Measurements from ENCODE around the gene VHLL.

VHLL gene

GRCh38 chr1:156291226-156292061 lies 7.7 kb downstream of the VHLL start:
- DNase-seq (ENCODE audit: low spot score): peak; percentile 95

DNA sequence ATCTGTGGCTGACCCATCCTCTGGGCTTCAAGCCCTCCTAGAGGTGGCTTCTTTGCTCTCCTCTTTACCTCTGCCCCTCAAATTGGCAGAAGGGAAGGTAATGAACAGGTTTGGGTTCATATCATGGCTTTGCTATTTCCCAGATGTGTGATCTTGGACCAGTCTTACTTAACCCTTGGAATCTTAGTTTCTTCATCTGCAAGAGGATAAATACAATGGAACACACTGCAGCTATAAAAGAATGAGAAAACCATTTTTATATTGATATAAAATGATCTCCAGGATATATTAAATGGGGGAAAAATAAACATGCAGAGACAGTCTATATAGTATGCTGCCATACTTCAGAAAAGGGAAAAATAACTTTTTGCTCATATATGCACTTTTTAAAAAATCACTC lies 9.2 kb downstream of the VHLL start:
- DNase-seq (ENCODE audit: low spot score): no peak

DNA sequence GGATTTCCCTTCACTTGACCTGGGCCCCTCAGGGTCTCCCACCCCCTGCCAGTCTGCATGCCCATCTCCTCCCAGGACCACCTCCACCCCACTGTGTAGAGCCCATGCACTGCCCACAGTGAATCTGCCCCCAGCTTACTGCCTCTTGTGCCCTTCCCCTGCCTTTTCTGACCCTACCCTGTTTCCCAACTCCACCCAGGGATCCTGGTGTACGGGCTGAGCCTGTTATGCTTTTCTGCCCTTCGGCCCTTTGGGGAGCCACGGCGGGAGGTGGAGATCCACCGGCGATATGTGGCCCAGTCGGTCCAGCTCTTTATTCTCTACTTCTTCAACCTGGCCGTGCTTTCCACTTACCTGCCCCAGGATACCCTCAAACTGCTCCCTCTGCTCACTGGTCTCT lies 13.0 kb downstream of the VHLL start:
- DNase-seq (ENCODE audit: low spot score): no peak

- DNase-seq (ENCODE audit: low spot score): no peak
Measured at GRCh38 chr1:156285437-156285836, 13.7 kb downstream of the VHLL start.

GRCh38 chr1:156284757-156285156 lies 14.3 kb downstream of the VHLL start:
- no peak for DNase-seq (ENCODE audit: low spot score)

DNA sequence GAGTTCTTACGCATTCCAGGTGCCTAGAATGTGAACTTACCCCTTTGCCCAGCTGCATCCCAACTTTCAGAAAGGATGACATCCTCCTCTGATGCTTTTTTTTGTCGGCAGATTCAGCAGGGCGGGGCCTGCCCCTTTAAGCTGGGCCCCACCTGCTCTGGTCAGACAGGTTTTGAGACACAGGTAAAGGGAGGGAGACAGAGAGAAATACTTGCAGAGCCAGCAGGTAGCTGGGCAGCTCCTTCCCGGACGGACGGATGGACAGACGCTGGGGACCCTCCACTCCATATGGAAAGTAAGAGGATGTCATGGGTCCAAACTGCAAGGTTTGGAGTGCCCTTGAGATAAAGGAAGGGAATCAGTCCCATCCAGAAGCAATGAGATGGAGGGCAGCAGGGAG lies 15.0 kb downstream of the VHLL start, which contains the start of gene TMEM79:
TMEM79 (plus strand) TSS at position 214 of the 400 bp plus-strand sequence. CDS start 902 bp downstream, outside the sequence.
- no peak for DNase-seq (ENCODE audit: low spot score)

DNA sequence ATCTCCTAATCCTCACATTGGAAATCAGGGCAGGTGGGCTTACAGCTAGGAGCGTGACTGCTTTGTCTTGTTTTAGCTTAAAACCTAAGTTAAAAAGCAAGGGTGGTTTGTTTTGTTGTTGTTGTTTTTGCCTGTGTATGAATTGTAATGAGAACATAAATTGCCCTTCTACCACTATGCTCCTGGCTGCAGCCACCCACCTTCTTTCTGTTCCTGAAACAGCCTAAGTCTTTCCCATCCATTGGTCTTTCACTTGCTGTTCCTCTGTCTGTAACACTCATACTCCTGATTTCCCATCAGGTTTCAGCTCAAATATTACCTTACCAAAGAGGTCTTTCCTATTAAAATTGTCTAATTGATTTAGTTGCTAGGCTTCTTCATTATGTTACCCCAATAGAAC lies 15.6 kb downstream of the VHLL start:
- no peak for DNase-seq (ENCODE audit: low spot score)

DNA sequence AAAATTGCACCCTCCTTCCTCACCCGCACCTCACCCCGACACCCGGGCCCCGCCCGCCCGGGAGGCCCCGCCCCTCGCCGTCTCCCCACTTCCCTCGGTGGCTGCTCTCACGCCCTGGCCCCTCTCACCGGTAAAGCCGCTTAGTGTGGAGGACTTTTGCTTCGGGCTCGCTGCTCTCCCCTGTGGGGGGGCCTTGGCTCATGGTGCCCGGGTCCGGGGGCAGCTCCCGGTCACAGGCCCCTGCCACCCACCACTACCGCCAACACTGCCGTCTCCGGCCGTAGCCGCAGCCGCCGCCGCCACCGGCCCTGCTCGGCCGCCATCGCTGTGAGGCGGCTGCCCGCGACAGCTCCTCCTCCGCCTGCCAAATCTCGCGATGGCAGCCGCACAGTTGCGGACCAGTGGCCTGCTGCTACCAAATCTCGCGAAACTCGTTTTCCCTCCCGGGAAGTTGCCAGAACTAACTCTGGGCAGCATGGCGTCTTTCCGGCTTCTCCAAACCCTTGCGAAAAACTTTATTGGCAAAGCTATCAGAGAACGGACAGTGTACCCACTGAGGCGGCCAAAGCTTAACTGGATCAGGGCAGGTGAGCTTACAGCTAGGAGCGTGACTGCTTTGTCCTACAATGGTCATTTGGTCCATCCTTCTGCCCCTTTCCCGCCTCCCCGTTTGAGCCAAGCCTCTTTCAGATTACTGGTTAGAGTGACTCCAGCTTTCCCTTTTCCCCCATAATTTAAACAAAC lies 16.5 kb downstream of the VHLL start, which contains the start of gene SMG5:
SMG5 (minus strand) TSS at position 347 of the 744 bp plus-strand sequence; CDS start at position 202, 145 bp downstream.
- peak; percentile 96 for DNase-seq (ENCODE audit: low spot score)

DNA sequence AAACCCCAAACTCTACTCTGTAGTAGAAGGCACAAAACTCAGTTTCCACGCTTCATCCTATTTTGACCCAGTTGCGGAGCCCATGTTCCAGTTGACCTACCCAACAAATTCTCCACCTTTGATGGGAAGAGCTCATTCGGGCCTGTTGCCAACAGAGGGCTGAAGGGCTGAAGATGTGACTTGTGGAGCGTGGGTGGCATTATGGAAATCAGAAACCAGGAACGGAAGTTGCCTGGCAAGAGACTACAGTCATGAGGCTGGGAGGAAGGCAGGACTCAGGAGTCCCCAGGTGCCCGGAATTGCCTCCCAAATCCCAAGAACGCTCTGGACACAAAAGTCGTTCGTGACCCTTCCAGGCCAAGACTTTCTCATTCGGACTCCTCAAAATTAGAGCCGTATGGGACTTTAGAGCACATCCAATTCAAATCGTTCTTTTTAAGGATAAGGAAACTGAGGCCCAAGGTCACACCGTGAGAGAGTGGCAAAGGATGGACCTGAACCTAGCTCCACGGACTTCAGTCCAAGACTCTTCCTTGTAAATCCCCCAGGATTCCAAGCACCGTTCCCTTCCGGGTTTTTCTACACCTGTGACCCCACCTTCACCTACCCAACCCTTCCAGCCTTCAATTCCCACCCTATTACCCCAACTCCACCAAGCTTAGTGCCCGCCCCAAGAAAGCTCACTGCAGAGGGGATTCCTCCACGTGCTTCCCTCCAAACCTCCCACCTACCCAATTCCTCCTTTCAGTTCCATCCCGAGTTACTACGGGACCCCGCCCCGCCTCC lies 17.2 kb downstream of the VHLL start:
- no peak for DNase-seq (ENCODE audit: low spot score)

DNA sequence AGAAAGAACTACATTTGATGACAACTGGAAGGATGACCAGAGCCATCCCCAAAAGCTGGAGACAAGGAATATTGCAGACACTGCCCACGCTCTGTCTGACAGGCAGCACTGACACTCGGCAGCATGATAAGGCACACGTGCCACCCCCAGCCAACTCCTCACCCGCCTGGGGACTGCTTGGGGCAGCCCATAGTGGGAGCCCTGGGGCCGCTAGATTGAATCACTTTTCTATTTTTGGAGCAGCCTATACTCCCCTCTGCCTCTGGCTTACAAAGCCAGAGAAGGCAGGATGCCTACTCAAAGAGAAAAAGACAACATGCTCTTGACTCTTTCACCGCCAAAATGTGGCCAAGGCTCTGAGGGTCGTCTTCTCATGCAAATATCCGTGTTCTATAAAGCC lies 17.8 kb downstream of the VHLL start:
- DNase-seq (ENCODE audit: low spot score): peak; percentile 50

DNA sequence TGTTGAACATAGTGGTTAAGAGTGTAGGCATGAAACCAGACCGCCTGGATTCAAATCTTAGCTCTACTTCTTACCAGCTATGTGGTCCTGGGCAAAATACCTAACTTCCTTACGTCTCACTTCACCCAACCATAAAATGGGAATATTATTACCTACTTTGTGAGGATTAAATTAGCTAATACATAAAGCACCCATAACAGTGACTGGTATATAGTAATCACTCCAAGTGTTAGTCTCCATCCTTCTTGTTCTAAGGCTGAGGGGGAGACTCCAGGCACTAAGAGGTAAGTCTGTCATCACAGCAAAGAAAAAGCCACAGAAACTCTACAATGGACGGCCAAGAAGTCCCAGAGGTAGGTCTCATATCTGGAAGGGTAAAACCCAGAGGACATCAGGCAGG lies 19.3 kb downstream of the VHLL start:
- DNase-seq (ENCODE audit: low spot score): no peak

DNA sequence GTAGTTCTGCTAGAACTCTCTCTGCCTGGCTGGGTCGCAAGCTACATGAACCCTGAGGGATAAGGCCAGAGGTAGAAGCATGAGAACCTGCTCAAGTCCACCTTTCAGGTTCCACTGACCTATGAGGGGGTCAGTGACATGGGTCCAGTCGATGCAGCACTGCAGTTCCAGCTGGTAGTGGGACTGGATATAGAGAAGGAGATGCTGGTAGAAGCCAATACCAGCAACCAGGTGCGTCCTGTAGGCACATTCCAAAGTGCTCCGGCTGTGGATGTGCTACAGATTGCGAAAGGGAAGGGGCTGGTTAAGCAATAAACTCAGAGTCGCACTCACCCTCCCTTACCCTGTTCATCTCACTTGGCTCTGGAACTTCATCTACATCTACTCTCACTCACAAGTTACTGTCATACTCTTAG lies 22.1 kb downstream of the VHLL start:
- no peak for DNase-seq (ENCODE audit: low spot score)

DNA sequence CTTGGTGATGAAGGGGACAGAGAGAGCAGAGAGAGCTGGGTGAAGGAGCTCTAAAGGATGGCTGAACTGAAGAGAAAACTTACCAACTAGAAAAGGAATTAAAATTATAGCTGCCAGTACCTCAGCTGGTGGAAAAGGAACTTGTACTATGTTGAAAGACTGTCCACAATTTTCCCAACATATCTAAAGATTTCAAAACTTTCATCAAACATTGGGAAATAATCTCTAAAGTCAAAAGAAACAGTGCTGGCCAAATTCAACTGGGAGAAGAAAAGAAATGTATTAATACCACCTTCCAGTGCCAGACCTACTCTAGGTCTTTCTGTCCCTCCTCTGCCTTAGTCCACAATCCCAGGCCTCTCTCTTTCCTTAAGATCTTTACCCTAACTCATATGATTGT lies 22.6 kb downstream of the VHLL start:
- DNase-seq (ENCODE audit: low spot score): no peak

DNA sequence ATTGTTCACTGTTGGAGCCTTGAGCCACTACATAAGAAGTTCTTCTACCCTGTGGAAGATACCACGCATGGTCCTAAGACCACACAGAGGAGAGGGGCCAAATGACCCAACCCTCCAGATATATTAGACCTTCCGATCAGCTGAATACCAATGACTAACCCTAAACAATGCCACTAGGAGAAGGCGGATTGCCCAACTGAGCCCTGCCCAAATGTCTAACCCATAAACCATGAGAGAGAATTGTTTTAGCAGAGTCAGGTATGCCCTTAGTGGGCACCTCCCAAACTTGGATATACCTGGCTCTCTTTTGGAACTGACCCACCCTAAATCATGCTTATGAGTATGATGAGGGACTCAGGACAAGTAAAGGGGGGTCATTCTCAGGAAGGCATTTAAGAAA lies 28.8 kb downstream of the VHLL start:
- no peak for DNase-seq (ENCODE audit: low spot score)

- DNase-seq (ENCODE audit: low spot score): no peak
Measured at GRCh38 chr1:156268336-156268735, 30.8 kb downstream of the VHLL start.

- DNase-seq (ENCODE audit: low spot score): no peak
Measured at GRCh38 chr1:156266051-156266450, 33.1 kb downstream of the VHLL start.

DNA sequence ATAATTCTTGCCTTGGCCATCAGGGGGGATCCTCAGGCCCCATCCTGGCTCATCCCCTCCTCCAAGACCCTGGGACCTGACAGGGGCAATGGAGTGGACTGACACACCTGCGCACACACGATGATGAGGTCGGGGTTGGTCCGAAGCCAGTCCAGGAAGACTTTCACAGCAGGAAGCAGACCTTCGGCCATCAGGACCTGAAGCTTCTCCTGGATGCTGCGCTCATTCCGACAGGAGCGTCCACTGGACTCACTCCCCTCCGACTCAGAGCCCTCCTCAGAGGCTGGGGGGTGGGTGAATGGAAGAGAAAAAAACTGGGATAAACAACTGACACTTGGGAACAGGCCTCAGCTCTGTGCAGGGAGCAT lies 35.8 kb downstream of the VHLL start:
- DNase-seq (ENCODE audit: low spot score): no peak

GRCh38 chr1:156262461-156263287 lies 36.4 kb downstream of the VHLL start:
- peak; percentile 92 for DNase-seq (ENCODE audit: low spot score)

GRCh38 chr1:156260896-156261295 lies 38.2 kb downstream of the VHLL start:
- DNase-seq (ENCODE audit: low spot score): no peak

DNA sequence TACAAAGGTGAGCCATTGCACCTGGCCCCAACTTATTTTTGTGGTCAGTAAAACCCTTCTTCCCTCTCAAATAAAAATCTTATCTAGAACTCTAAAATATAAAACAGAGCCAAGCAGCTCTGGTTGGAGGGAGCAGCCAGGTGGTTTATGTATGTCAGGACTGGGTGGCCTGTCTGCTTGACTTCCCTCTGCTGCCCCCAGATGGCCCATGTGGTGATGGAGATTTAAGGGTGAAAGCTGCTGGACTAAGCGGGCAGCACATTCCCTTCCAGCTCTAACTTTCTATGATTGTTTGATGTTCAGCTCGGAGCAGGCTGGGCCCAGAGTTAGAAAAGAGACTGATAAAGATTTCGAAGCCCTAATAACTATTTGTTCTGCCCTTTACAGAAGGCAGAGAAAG lies 39.3 kb downstream of the VHLL start:
- no peak for DNase-seq (ENCODE audit: low spot score)

DNA sequence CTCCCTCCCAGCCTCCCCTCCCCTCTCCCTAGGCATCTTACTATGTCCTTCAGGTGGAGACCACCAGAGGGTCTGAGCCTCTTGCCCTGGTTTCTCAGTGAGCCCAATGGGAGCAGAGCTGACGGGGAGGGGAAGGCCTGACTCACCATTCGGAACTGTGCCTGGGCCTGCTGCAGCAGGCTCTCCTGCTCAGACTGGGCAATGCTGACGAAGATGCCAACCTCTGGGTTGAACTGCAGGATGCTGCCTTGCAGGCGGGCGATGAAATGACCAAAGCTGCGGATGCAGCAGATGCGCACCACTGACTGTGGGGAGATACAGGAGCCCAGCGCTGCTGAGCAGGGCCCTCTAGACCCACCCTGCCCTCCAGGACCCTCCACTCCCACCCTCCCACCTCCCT lies 40.2 kb downstream of the VHLL start:
- no peak for DNase-seq (ENCODE audit: low spot score)

DNA sequence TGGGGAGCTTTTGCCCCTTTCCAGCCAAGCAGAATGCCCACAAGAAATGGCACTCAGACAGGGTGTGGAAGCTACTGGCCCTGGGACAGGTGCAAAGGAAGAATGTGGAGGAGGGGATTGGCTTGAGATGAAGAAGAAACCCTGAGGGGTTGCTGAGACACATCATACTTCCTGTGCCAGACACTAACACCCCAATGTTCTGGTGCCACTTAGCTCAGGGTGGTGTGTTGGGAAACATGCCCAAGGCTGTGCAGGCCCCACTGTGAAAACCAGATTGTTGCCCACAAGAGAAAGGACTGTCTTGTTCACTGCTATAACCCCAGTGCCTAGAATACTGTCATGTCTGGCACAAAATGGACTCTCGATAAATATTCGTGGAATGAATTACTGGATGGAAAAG lies 41.4 kb downstream of the VHLL start:
- no peak for DNase-seq (ENCODE audit: low spot score)

Data from AG08395 (cell line).